Keratinocyte (primary cell): ENCODE measurements around the gene CDC42. TPM values are rescaled to one million over a fixed set of nuclear protein-coding genes. Genes with fewer than 3 reads are reported as not detected.

ENCODE experiments used
- DNase-seq: peaks from one replicate; pipeline ENCODE4 v3.0.0-alpha.2; 2011; ENCODE audit warnings: low read depth, missing footprints, low spot score
- FAIRE-seq: peaks from 2 replicates; lab custom pipeline; 2011; peaks lifted over from hg19 to GRCh38; lab: Jason Lieb, UNC
- H2AFZ ChIP-seq: 2 replicates; pipeline ENCODE4 v1.6.0; 2012; ENCODE audit warnings: low read length, control low read depth, inconsistent platforms; ENCODE audit not compliant: control insufficient read depth
- H3K27ac ChIP-seq: 2 replicates; pipeline ENCODE4 v1.5.1; 2011; ENCODE audit warnings: low read length; ENCODE audit not compliant: control insufficient read depth, insufficient read depth
- H3K27me3 ChIP-seq: 3 replicates; pipeline ENCODE4 v1.6.0; 2011; ENCODE audit warnings: low read length; ENCODE audit not compliant: control insufficient read depth, insufficient read depth; ENCODE audit errors: extremely low read depth
- H3K36me3 ChIP-seq, 2 experiments: 2 replicates in 1 of 2; 3 replicates in 1 of 2; pipeline ENCODE4 v1.5.1; 2011; ENCODE audit warnings: low read length in 2 of 2, mild to moderate bottlenecking in 1 of 2; ENCODE audit not compliant: control insufficient read depth in 2 of 2, insufficient read depth in 2 of 2; ENCODE audit errors: extremely low read depth in 1 of 2
- H3K4me1 ChIP-seq: 3 replicates; pipeline ENCODE4 v1.5.1; 2011; ENCODE audit warnings: low read length; ENCODE audit not compliant: control insufficient read depth, insufficient read depth; ENCODE audit errors: extremely low read depth
- H3K4me2 ChIP-seq: 3 replicates; pipeline ENCODE4 v1.6.0; 2011; ENCODE audit warnings: low read depth, low read length; ENCODE audit not compliant: control insufficient read depth, insufficient read depth; ENCODE audit errors: extremely low read depth
- H3K4me3 ChIP-seq, 3 experiments: fragments of 200-600 bp in 1 of 3; sonication (generic) in 1 of 3; 2 replicates in 2 of 3; 3 replicates in 1 of 3; pipeline ENCODE4 v1.5.1; 2011 to 2016; ENCODE audit warnings: low read length in 3 of 3, mild to moderate bottlenecking in 3 of 3, control low read depth in 2 of 3, inconsistent platforms in 1 of 3, low read depth in 1 of 3, mixed read lengths in 1 of 3, mixed run types in 1 of 3, moderate library complexity in 1 of 3; ENCODE audit not compliant: control insufficient read depth in 2 of 3, insufficient read depth in 2 of 3; ENCODE audit errors: extremely low read depth in 1 of 3
- H3K79me2 ChIP-seq: 2 replicates; pipeline ENCODE4 v1.6.0; 2012; ENCODE audit warnings: low read length; ENCODE audit not compliant: control insufficient read depth, insufficient read depth
- H3K9ac ChIP-seq: 3 replicates; pipeline ENCODE4 v1.6.0; 2011; ENCODE audit warnings: low read length; ENCODE audit not compliant: control insufficient read depth, insufficient read depth; ENCODE audit errors: extremely low read depth
- H3K9me1 ChIP-seq: 3 replicates; pipeline ENCODE4 v1.6.0; 2011; ENCODE audit warnings: low read length; ENCODE audit not compliant: control insufficient read depth, insufficient read depth; ENCODE audit errors: extremely low read depth
- H3K9me3 ChIP-seq: 2 replicates; pipeline ENCODE4 v1.5.1; 2012; ENCODE audit warnings: low read depth, low read length; ENCODE audit not compliant: control insufficient read depth
- H4K20me1 ChIP-seq: 3 replicates; pipeline ENCODE4 v1.6.0; 2011; ENCODE audit warnings: low read length; ENCODE audit not compliant: control insufficient read depth, insufficient read depth; ENCODE audit errors: extremely low read depth
- EZH2 ChIP-seq: IDR thresholded peaks from one replicate; pipeline ENCODE4 v1.6.1; 2012; ENCODE audit warnings: inconsistent platforms, mild to moderate bottlenecking, low read length, moderate library complexity
- dilution Hi-C: fragments of 300-500 bp; cut with MboI; formaldehyde crosslinking; loops from one replicate; pipeline ENCODE4 v1.7.0; 2020; ENCODE audit warnings: low sequenced_read_pairs; ENCODE audit not compliant: extremely low pct_ligation_motif_present
- polyA plus RNA-seq, 5 experiments: library from polyadenylated mRNA; depleted of rRNA in 3 of 5; stranded (reverse) in 3 of 5; stranded (forward) in 1 of 5; unstranded in 1 of 5; fragments of >200 nt; gene quantifications; 1 replicate in 1 of 5; 2 replicates in 3 of 5; 3 replicates in 1 of 5; pipeline versions ENCODE4 v1.2.1 to v1.2.3, GENCODE V29; 2011 to 2012; ENCODE audit warnings: missing spikeins in 2 of 5, low read depth in 1 of 5, low replicate concordance in 1 of 5
- TF ChIP-seq, protein P1 (sequence below), 3 experiments: IDR thresholded peaks in 1 of 3; conservative IDR thresholded peaks in 1 of 3; optimal IDR thresholded peaks in 1 of 3; 2 replicates in 2 of 3; 3 replicates in 1 of 3; pipeline versions ENCODE3 to v1.5.1; 2011; ENCODE audit warnings: low read length in 3 of 3, mild to moderate bottlenecking in 3 of 3, moderate library complexity in 2 of 3, control low read depth in 1 of 3, inconsistent platforms in 1 of 3; ENCODE audit not compliant: insufficient read depth in 2 of 3; ENCODE audit errors: extremely low read depth in 1 of 3

CDC42 gene
- polyA plus RNA-seq, 1 donor (not counting 4 experiments of a cell fraction or from before 2014, with no cell fraction given), result 499 TPM

DNA sequence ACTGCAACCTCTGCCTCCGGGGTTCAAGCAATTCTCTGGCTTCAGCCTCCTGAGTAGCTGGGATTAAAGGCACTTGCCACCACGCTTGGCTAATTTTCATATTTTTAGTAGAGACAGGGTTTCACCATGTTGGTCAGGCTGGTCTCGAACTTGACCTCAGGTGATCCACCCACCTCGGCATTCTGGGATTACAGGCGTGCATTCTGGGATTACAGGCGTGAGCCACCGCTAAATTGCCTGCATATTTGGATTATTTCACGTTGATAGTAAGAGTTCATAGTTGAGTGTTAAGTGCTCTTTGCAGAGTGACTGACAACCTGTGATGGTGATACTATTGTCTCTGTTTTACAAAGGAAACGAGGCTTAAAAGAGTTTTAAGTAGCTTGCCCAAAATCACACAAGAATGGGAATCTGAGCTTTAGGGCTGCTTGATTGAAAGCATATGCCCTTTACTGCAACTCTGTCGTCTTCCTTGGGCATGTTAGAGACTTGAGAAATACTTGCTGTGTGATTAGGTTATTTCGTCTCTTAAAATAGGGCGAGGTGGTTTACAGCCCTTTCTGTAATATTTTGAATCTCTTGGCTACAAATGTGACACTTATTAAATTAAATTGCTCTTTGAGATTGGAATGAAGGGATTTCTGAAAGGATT lies 12.4 kb downstream of the CDC42 start:
- TF ChIP-seq, protein P1, sequence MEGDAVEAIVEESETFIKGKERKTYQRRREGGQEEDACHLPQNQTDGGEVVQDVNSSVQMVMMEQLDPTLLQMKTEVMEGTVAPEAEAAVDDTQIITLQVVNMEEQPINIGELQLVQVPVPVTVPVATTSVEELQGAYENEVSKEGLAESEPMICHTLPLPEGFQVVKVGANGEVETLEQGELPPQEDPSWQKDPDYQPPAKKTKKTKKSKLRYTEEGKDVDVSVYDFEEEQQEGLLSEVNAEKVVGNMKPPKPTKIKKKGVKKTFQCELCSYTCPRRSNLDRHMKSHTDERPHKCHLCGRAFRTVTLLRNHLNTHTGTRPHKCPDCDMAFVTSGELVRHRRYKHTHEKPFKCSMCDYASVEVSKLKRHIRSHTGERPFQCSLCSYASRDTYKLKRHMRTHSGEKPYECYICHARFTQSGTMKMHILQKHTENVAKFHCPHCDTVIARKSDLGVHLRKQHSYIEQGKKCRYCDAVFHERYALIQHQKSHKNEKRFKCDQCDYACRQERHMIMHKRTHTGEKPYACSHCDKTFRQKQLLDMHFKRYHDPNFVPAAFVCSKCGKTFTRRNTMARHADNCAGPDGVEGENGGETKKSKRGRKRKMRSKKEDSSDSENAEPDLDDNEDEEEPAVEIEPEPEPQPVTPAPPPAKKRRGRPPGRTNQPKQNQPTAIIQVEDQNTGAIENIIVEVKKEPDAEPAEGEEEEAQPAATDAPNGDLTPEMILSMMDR (optimal IDR thresholded peaks at IDR 0.05 in 1 of 3, IDR thresholded peaks at IDR 0.05 in 1 of 3, conservative IDR thresholded peaks at IDR 0.05 in 1 of 3; ENCODE audit: extremely low read depth in 1 of 3, insufficient read depth in 2 of 3, low read length in 3 of 3), result no peak
- no peak for TF ChIP-seq EZH2
- Histone ChIP-seq H3K4me1 (peaks cover 44% of the 10 kb centered on the region), H3K9ac (no peak overlapping the region), H3K79me2 (peaks cover 99% of the 10 kb centered on the region), H3K4me2 (no peak overlapping the region), H3K27me3 (no peaks in the 10 kb centered on the region), H3K9me1 (peaks cover 12% of the 10 kb centered on the region), H2AFZ (no peak overlapping the region), H3K4me3 (no peak overlapping the region), H4K20me1 (peaks cover 76% of the 10 kb centered on the region), H3K36me3 (peaks cover 4 to 20% of the 10 kb centered on the region in 2 experiments), H3K9me3 (no peaks in the 10 kb centered on the region), H3K27ac (no peak overlapping the region)
- no peak for DNase-seq
- no peak for FAIRE-seq
- dilution Hi-C loops, result no loop called here

GRCh38 chr1:22071511-22071910 lies 19.0 kb downstream of the CDC42 start:
- Histone ChIP-seq H3K27ac (no peak overlapping the region), H3K4me3 (no peak overlapping the region), H3K4me2 (no peak overlapping the region), H4K20me1 (peaks cover 64% of the 10 kb centered on the region), H2AFZ (no peak overlapping the region), H3K9me1 (peaks cover 15% of the 10 kb centered on the region), H3K4me1 (peaks cover 41% of the 10 kb centered on the region), H3K36me3 (peaks cover 2 to 19% of the 10 kb centered on the region in 2 experiments), H3K79me2 (peaks cover 91% of the 10 kb centered on the region), H3K9me3 (peaks cover 5% of the 10 kb centered on the region), H3K9ac (no peak overlapping the region), H3K27me3 (no peaks in the 10 kb centered on the region)
- dilution Hi-C loops, result no loop called here
- FAIRE-seq (no peak), DNase-seq (no peak)
- TF ChIP-seq EZH2, result no peak
- TF ChIP-seq, protein P1 (optimal IDR thresholded peaks at IDR 0.05 in 1 of 3, IDR thresholded peaks at IDR 0.05 in 1 of 3, conservative IDR thresholded peaks at IDR 0.05 in 1 of 3; ENCODE audit: extremely low read depth in 1 of 3, insufficient read depth in 2 of 3, low read length in 3 of 3), result no peak
